ENCODE data around the gene GSTO2. TPM values are rescaled to one million over a fixed set of nuclear protein-coding genes. Genes with fewer than 3 reads are reported as not detected.
A peak's percentile ranks its signal among the peaks of the same experiment; 100 is the strongest.

GSTO2 gene
- total and polyA plus RNA-seq, 2 of the 13 experiments (the other 11 are each of a cell fraction or from before 2014, with no cell fraction given): 2.1 to 7.9 TPM

DNA sequence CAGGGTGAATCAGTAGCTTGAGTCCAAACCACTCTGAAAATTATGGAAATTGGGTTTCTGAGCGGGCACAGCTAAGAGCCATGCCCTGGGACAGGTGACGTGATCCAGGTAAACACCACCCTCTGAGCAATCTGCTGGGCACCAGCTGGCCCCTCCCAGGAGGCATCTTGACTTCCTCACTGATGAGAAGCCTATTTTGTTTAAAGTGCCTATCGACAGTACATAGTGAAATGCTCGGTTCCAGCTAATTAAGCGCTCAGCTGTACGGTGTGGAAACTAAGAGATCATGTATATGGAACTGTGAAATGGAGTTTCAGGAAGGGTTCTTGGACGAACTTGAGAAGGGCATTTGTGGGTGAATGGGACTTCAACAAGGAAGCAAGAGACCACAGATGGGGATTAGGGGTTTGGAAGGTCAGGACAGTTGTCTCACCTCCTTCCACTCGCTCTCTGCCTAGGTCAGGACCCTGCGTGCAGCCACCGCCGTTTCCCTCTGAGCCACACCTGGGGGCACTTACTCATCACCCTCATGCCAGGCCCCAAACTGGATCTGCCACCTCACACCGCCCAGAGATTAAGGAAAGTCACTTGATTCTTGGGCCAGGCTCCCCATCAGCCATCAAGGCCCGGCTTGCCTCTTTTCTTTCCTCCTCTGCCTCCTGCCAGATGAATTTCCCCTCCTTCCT, 66.1 kb downstream of the GSTO2 start:
- H3K4me2 ChIP-seq (ENCODE audit: low read depth, low read length): no peak overlapping the region
- CTCF ChIA-PET (ENCODE audit: low intra/inter-chr PET ratio, low total read pairs): no interaction called here
- in situ Hi-C loops (cut with HindIII; ENCODE audit: extremely low pct_ligation_motif_present, low pct_unique_long_range_greater_than_20kb): no loop called here

DNA sequence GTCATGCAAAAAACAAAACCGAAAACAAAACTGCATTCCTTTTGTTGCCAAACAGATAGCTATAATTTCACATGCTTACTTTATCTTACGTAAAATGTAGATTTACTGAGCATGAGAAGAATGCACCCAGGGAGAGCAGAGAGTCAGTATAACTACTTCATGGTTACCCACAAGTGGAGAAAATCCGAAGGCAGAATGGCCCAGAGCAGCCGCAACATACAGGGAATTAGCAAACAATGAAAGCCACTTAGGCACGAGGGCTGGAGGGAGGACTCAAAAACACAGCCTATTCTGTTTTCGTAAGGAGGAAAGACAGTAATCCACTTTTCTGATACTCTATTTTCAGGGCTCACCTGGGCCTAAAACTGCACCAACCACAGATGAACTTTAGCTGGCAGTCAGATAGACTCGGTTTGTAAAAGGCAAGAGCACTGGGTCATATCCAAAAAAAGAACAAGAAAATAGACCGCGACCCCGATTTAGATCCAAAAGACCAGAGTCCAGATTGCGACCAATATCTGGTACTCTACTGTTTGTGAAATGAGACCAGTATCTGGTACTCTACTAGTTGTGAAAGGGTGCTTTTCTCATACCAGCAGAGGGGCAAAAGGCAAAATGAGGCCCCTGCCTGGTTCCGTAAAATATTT, 68.0 kb downstream of the GSTO2 start:
- peak overlapping the region; percentile 10 for H2AFZ ChIP-seq (ENCODE audit: low read length)
- POLR2A ChIA-PET: interaction anchor here (1.2 kb wide), 1 partner anchor 105 kb away, joined by 6 read pairs; the partner anchor contains the start of gene CFAP43
- H3K27me3 ChIP-seq (ENCODE audit: control insufficient read depth in 1 of 2, insufficient read depth in 2 of 2, low read length in 2 of 2): peaks cover 0 to 21% of the 10 kb centered on the region in 2 experiments; a peak in 3 of 5 replicates
- H3K4me2 ChIP-seq (ENCODE audit: low read depth, low read length): peak overlapping the region; percentile 79
- peak overlapping the region; percentile 75 to 89 (median 81) for H3K4me3 ChIP-seq (replicated peaks in 1 of 3; ENCODE audit: insufficient read depth in 1 of 3, low read depth in 2 of 3, low read length in 3 of 3)
- CTCF ChIA-PET (ENCODE audit: low intra/inter-chr PET ratio, low total read pairs): no interaction called here
- BruUV-seq (replicated peaks): TSS peak; percentile 46
- H3K79me2 ChIP-seq (ENCODE audit: insufficient read depth, low read length): no peaks in the 10 kb centered on the region
- peaks cover 54% of the 10 kb centered on the region for H3K4me1 ChIP-seq (ENCODE audit: insufficient read depth, low read length)
- ATAC-seq (0 out of 3 replicates have a peak, but pooled peaks have one; percentile 12), FAIRE-seq (peak; percentile 49), DNase-seq (ENCODE audit: low spot score) (peak; percentile 20)
- H3K36me3 ChIP-seq (replicated peaks in 1 of 2; ENCODE audit: control insufficient read depth in 1 of 2, insufficient read depth in 2 of 2, low read length in 2 of 2): no peaks in the 10 kb centered on the region; a peak in 1 of 5 replicates
- intact Hi-C loops (cut with micrococcal nuclease; ENCODE audit: unreplicated experiment): no loop called here
- no peak overlapping the region for H3K27ac ChIP-seq (ENCODE audit: extremely low read length, insufficient read depth, low read length)
- no peaks in the 10 kb centered on the region for H4K20me1 ChIP-seq (ENCODE audit: insufficient read depth, low read length)
- TF ChIP-seq HDAC1 (CRISPR knock-in tag; IDR thresholded peaks at IDR 0.05) (0 out of 2 replicates have a peak, but pooled peaks have one; percentile 8), REXO4 (CRISPR knock-in tag; IDR thresholded peaks at IDR 0.05; ENCODE audit: borderline replicate concordance) (no peak), HNF4A (CRISPR knock-in tag; IDR thresholded peaks at IDR 0.05) (0 out of 2 replicates have a peak, but pooled peaks have one; percentile 18), ZNF652 (CRISPR knock-in tag; IDR thresholded peaks at IDR 0.05; ENCODE audit: borderline replicate concordance, low read depth) (peak; percentile 12; the same call in 1 of the 2 replicates)
- TF ChIP-seq, protein P1, sequence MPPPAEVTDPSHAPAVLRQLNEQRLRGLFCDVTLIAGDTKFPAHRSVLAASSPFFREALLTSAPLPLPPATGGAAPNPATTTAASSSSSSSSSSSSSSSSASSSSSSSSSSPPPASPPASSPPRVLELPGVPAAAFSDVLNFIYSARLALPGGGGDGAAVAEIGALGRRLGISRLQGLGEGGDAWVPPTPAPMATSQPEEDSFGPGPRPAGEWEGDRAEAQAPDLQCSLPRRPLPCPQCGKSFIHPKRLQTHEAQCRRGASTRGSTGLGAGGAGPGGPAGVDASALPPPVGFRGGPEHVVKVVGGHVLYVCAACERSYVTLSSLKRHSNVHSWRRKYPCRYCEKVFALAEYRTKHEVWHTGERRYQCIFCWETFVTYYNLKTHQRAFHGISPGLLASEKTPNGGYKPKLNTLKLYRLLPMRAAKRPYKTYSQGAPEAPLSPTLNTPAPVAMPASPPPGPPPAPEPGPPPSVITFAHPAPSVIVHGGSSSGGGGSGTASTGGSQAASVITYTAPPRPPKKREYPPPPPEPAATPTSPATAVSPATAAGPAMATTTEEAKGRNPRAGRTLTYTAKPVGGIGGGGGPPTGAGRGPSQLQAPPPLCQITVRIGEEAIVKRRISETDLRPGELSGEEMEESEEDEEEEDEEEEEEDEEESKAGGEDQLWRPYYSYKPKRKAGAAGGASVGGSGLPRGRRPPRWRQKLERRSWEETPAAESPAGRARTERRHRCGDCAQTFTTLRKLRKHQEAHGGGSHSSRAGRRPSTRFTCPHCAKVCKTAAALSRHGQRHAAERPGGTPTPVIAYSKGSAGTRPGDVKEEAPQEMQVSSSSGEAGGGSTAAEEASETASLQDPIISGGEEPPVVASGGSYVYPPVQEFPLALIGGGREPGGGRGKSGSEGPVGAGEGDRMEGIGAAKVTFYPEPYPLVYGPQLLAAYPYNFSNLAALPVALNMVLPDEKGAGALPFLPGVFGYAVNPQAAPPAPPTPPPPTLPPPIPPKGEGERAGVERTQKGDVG (CRISPR knock-in tag; IDR thresholded peaks at IDR 0.05; ENCODE audit: borderline replicate concordance): no peak
- in situ Hi-C loops (cut with HindIII; ENCODE audit: extremely low pct_ligation_motif_present, low pct_unique_long_range_greater_than_20kb): no loop called here
- no peaks in the 10 kb centered on the region for H3K9me3 ChIP-seq (ENCODE audit: low read length)
- H3K9ac ChIP-seq (ENCODE audit: insufficient read depth, low read depth, low read length): peak overlapping the region; percentile 65; the same call in 1 of the 2 replicates
- 2% methylated on average over 12 of the region's 12 CpGs for WGBS (ENCODE audit: low lambda C conversion rate)

More for the DNA sequence above, 66.1 kb downstream of the GSTO2 start:
- no peak for FAIRE-seq
- intact Hi-C loops (cut with micrococcal nuclease; ENCODE audit: unreplicated experiment): no loop called here
- DNase-seq (ENCODE audit: low spot score): no peak
- Histone ChIP-seq H3K79me2 (ENCODE audit: insufficient read depth, low read length) (no peaks in the 10 kb centered on the region), H3K4me3 (replicated peaks in 1 of 3; ENCODE audit: insufficient read depth in 1 of 3, low read depth in 2 of 3, low read length in 3 of 3) (no peak overlapping the region), H2AFZ (ENCODE audit: low read length) (no peak overlapping the region), H3K27me3 (ENCODE audit: control insufficient read depth in 1 of 2, insufficient read depth in 2 of 2, low read length in 2 of 2) (peaks cover 0 to 12% of the 10 kb centered on the region in 2 experiments; a peak in 2 of 5 replicates), H3K9ac (ENCODE audit: insufficient read depth, low read depth, low read length) (no peak overlapping the region), H3K36me3 (replicated peaks in 1 of 2; ENCODE audit: control insufficient read depth in 1 of 2, insufficient read depth in 2 of 2, low read length in 2 of 2) (no peaks in the 10 kb centered on the region; a peak in 1 of 5 replicates), H3K4me1 (ENCODE audit: insufficient read depth, low read length) (peaks cover 64% of the 10 kb centered on the region), H3K27ac (ENCODE audit: extremely low read length, insufficient read depth, low read length) (no peak overlapping the region), H4K20me1 (ENCODE audit: insufficient read depth, low read length) (no peaks in the 10 kb centered on the region), H3K9me3 (ENCODE audit: low read length) (no peaks in the 10 kb centered on the region)
- POLR2A ChIA-PET: no interaction called here
- BruUV-seq (replicated peaks): TSS peak; percentile 27
- 94% methylated on average over 13 of the region's 13 CpGs for WGBS (ENCODE audit: low lambda C conversion rate)
- no peak for ATAC-seq
- TF ChIP-seq BCL6 (CRISPR knock-in tag; IDR thresholded peaks at IDR 0.05): no peak

Measured in HepG2 (cell line).